Suprapubic skin (tissue), 4 donors: Measurements from ENCODE around the gene FZD1.

Experiments used
- EP300 ChIP-seq: sonication (generic); formaldehyde crosslinking; IDR thresholded peaks from one replicate; pipeline ENCODE4 v1.6.1; 2017; ENCODE audit warnings: antibody characterized with exemption
- POLR2A ChIP-seq, 2 donors: fragments of 450-650 bp; IDR thresholded peaks; one replicate each; pipeline ENCODE4 v1.6.1; 2017; ENCODE audit warnings: antibody characterized with exemption in 2 of 2, mild to moderate bottlenecking in 2 of 2, moderate library complexity in 2 of 2
- POLR2AphosphoS5 ChIP-seq, 3 donors: sonication (generic); formaldehyde crosslinking; IDR thresholded peaks; one replicate each; pipeline ENCODE4 v1.6.1; 2017; ENCODE audit warnings: antibody characterized with exemption in 3 of 3
- TF ChIP-seq, protein P1 (sequence below), 2 donors: fragments of 200-600 bp in 1 of 2; fragments of 450-650 bp in 1 of 2; sonication (generic) in 1 of 2; IDR thresholded peaks; one replicate each; pipeline ENCODE4 v1.5.1; 2016 to 2019; ENCODE audit warnings: antibody characterized with exemption in 2 of 2, mild to moderate bottlenecking in 1 of 2, moderate library complexity in 1 of 2

DNA sequence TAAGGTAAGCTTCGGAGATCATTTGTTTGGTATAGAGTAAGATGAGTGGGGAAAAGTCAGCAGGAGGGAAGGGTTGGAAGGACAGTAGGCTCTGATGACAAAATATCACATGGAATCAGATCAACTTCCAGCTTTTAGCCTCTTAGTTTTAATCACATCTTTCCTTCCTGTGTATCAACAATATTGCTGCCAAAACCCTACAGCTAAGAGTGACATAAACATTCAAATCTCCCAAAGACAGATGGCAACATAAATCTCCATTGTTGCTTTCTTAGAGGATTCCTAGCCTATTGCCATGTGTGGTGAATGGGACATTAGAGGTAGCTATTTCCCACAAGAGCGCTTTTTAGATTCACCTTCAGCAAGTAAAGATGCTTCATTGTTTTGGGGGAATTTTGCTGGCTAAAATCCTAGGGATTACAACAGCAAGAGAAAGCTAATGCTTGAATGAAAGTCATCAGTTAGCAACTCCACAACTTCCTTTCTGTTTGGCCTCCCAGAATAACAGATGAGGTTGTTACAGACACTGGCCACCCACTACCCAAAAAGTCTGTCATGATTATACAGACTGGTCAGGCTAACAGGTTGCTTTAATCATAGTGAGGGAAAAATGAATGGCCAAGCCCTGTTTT lies 35.2 kb upstream of the FZD1 start:
- TF ChIP-seq, protein P1, sequence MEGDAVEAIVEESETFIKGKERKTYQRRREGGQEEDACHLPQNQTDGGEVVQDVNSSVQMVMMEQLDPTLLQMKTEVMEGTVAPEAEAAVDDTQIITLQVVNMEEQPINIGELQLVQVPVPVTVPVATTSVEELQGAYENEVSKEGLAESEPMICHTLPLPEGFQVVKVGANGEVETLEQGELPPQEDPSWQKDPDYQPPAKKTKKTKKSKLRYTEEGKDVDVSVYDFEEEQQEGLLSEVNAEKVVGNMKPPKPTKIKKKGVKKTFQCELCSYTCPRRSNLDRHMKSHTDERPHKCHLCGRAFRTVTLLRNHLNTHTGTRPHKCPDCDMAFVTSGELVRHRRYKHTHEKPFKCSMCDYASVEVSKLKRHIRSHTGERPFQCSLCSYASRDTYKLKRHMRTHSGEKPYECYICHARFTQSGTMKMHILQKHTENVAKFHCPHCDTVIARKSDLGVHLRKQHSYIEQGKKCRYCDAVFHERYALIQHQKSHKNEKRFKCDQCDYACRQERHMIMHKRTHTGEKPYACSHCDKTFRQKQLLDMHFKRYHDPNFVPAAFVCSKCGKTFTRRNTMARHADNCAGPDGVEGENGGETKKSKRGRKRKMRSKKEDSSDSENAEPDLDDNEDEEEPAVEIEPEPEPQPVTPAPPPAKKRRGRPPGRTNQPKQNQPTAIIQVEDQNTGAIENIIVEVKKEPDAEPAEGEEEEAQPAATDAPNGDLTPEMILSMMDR (IDR thresholded peaks at IDR 0.05), result no peak
- no peak for TF ChIP-seq EP300
- TF ChIP-seq POLR2AphosphoS5 (IDR thresholded peaks at IDR 0.05), result no peak
- TF ChIP-seq POLR2A (IDR thresholded peaks at IDR 0.05), result no peak
